HepG2 (cell line): Measurements from ENCODE around the gene RABGAP1. TPM values are rescaled to one million over a fixed set of nuclear protein-coding genes. Genes with fewer than 3 reads are reported as not detected.

Experiments used
- ATAD3A ChIP-seq: sonication (generic); formaldehyde crosslinking; IDR thresholded peaks from 2 replicates; pipeline ENCODE4 v1.4.0; 2020; ENCODE audit warnings: missing genetic modification reagents
- CBFB ChIP-seq: sonication (generic); formaldehyde crosslinking; IDR thresholded peaks from 2 replicates; pipeline ENCODE4 v1.4.0; 2020; ENCODE audit warnings: missing genetic modification reagents
- MIER3 ChIP-seq: IDR thresholded peaks from 2 replicates; pipeline ENCODE4 v1.6.1; 2016; ENCODE audit warnings: missing compliant biosample characterization, borderline replicate concordance
- MTF1 ChIP-seq: sonication (generic); formaldehyde crosslinking; IDR thresholded peaks from 2 replicates; pipeline ENCODE4 v1.5.0; 2020; ENCODE audit warnings: missing genetic modification reagents
- NR3C1 ChIP-seq: sonication (generic); formaldehyde crosslinking; IDR thresholded peaks from 2 replicates; pipeline ENCODE4 v1.4.0; 2020; ENCODE audit warnings: missing genetic modification reagents
- SRF ChIP-seq: IDR thresholded peaks from 2 replicates; pipeline ENCODE4 v1.6.1; 2011; ENCODE audit warnings: mild to moderate bottlenecking, low read depth, low read length, moderate library complexity
- TBL1XR1 ChIP-seq: fragments of 150-350 bp; IDR thresholded peaks from 2 replicates; pipeline ENCODE4 v1.6.1; 2014; ENCODE audit warnings: borderline replicate concordance, low read length; ENCODE audit not compliant: partially characterized antibody
- TEAD3 ChIP-seq: optimal IDR thresholded peaks from 2 replicates; pipeline ENCODE3; 2016; ENCODE audit warnings: borderline replicate concordance
- ZNF160 ChIP-seq: sonication (generic); formaldehyde crosslinking; IDR thresholded peaks from 2 replicates; pipeline ENCODE4 v1.8.0; 2022; ENCODE audit warnings: mild to moderate bottlenecking, inconsistent platforms, missing genetic modification reagents
- ZNF615 ChIP-seq: sonication (generic); formaldehyde crosslinking; IDR thresholded peaks from 2 replicates; pipeline ENCODE4 v1.5.0; 2020; ENCODE audit warnings: mild to moderate bottlenecking, missing genetic modification reagents, borderline replicate concordance
- ZNF749 ChIP-seq: sonication (generic); formaldehyde crosslinking; IDR thresholded peaks from 2 replicates; pipeline ENCODE4 v1.8.0; 2022; ENCODE audit warnings: mild to moderate bottlenecking, missing genetic modification reagents, moderate library complexity, borderline replicate concordance
- polyA plus RNA-seq, 8 experiments: library from polyadenylated mRNA; depleted of rRNA in 3 of 8; stranded (reverse) in 7 of 8; unstranded in 1 of 8; fragments of >200 nt; fragmentation: Illumina TruSeq in 4 of 8; extraction: Trizol in 4 of 8; gene quantifications; 2 replicates each; pipeline versions ENCODE4 v1.2.1 to v1.2.3, GENCODE V29; 2011 to 2016; ENCODE audit warnings: low read depth in 4 of 8, missing spikeins in 1 of 8, mixed read lengths in 1 of 8; ENCODE audit not compliant: insufficient read depth in 1 of 8
- total RNA-seq, 5 experiments: library from RNA; depleted of rRNA; stranded (reverse); fragments of >200 nt; fragmentation: Illumina TruSeq; extraction: Trizol; gene quantifications; 2 replicates each; pipeline ENCODE4 v1.2.3, GENCODE V29; 2016; ENCODE audit warnings: low read depth in 1 of 5
- TF ChIP-seq, protein P1 (sequence below): sonication (generic); formaldehyde crosslinking; IDR thresholded peaks from 2 replicates; pipeline ENCODE4 v1.4.0; 2020; ENCODE audit warnings: missing genetic modification reagents, borderline replicate concordance
- TF ChIP-seq, protein P2 (sequence below): sonication (generic); formaldehyde crosslinking; IDR thresholded peaks from 2 replicates; pipeline ENCODE4 v1.5.0; 2020; ENCODE audit warnings: mild to moderate bottlenecking, missing genetic modification reagents
- TF ChIP-seq, protein P3 (sequence below): sonication (generic); formaldehyde crosslinking; IDR thresholded peaks from 2 replicates; pipeline ENCODE4 v1.4.0; 2020; ENCODE audit warnings: missing genetic modification reagents
- TF ChIP-seq, protein P4 (sequence below): IDR thresholded peaks from 2 replicates; pipeline ENCODE4 v1.4.0; 2020; ENCODE audit warnings: mild to moderate bottlenecking, missing genetic modification reagents
- TF ChIP-seq, protein P5 (sequence below): sonication (generic); formaldehyde crosslinking; IDR thresholded peaks from 2 replicates; pipeline ENCODE4 v1.5.1; 2020; ENCODE audit warnings: mild to moderate bottlenecking, missing genetic modification reagents, moderate library complexity

The RABGAP1 gene
- total and polyA plus RNA-seq, 2 of the 13 experiments (the other 11 are each of a cell fraction or from before 2014, with no cell fraction given): 19.1 to 19.3 TPM

DNA sequence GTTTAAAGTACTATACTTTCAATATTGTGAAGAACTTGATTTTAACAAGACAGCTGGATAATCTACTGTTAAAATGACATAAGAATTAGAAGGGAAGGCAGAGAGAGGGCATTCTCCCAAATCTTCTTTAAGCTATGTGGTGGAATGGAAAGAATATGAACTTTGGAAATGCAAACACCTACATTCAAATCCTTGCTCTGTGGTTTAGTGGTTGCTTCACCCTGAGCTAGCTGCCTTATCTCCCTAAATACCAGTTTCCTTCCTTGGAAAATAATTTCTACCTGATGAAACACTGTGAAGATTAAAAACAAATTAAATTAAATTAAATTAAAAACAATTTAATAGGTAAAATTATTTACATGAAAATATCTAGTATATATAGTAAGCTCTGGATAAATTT is 191.2 kb downstream of the RABGAP1 start (continued):
- TF ChIP-seq TEAD3 (CRISPR knock-in tag) (peak; percentile 27), NR3C1 (CRISPR knock-in tag) (no peak), ATAD3A (CRISPR knock-in tag) (no peak), SRF (no peak), ZNF160 (no peak), TBL1XR1 (no peak), MTF1 (no peak), MIER3 (CRISPR knock-in tag) (no peak), CBFB (CRISPR knock-in tag) (peak; percentile 59; the same call in 1 of the 2 replicates), ZNF749 (CRISPR knock-in tag) (no peak), ZNF615 (CRISPR knock-in tag) (no peak)
- TF ChIP-seq, protein P1, sequence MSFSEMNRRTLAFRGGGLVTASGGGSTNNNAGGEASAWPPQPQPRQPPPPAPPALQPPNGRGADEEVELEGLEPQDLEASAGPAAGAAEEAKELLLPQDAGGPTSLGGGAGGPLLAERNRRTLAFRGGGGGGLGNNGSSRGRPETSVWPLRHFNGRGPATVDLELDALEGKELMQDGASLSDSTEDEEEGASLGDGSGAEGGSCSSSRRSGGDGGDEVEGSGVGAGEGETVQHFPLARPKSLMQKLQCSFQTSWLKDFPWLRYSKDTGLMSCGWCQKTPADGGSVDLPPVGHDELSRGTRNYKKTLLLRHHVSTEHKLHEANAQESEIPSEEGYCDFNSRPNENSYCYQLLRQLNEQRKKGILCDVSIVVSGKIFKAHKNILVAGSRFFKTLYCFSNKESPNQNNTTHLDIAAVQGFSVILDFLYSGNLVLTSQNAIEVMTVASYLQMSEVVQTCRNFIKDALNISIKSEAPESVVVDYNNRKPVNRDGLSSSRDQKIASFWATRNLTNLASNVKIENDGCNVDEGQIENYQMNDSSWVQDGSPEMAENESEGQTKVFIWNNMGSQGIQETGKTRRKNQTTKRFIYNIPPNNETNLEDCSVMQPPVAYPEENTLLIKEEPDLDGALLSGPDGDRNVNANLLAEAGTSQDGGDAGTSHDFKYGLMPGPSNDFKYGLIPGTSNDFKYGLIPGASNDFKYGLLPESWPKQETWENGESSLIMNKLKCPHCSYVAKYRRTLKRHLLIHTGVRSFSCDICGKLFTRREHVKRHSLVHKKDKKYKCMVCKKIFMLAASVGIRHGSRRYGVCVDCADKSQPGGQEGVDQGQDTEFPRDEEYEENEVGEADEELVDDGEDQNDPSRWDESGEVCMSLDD: no peak
- TF ChIP-seq, protein P2, sequence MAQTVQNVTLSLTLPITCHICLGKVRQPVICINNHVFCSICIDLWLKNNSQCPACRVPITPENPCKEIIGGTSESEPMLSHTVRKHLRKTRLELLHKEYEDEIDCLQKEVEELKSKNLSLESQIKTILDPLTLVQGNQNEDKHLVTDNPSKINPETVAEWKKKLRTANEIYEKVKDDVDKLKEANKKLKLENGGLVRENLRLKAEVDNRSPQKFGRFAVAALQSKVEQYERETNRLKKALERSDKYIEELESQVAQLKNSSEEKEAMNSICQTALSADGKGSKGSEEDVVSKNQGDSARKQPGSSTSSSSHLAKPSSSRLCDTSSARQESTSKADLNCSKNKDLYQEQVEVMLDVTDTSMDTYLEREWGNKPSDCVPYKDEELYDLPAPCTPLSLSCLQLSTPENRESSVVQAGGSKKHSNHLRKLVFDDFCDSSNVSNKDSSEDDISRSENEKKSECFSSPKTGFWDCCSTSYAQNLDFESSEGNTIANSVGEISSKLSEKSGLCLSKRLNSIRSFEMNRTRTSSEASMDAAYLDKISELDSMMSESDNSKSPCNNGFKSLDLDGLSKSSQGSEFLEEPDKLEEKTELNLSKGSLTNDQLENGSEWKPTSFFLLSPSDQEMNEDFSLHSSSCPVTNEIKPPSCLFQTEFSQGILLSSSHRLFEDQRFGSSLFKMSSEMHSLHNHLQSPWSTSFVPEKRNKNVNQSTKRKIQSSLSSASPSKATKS (CRISPR knock-in tag): no peak
- TF ChIP-seq, protein P3, sequence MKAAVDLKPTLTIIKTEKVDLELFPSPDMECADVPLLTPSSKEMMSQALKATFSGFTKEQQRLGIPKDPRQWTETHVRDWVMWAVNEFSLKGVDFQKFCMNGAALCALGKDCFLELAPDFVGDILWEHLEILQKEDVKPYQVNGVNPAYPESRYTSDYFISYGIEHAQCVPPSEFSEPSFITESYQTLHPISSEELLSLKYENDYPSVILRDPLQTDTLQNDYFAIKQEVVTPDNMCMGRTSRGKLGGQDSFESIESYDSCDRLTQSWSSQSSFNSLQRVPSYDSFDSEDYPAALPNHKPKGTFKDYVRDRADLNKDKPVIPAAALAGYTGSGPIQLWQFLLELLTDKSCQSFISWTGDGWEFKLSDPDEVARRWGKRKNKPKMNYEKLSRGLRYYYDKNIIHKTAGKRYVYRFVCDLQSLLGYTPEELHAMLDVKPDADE (CRISPR knock-in tag): no peak
- TF ChIP-seq, protein P4, sequence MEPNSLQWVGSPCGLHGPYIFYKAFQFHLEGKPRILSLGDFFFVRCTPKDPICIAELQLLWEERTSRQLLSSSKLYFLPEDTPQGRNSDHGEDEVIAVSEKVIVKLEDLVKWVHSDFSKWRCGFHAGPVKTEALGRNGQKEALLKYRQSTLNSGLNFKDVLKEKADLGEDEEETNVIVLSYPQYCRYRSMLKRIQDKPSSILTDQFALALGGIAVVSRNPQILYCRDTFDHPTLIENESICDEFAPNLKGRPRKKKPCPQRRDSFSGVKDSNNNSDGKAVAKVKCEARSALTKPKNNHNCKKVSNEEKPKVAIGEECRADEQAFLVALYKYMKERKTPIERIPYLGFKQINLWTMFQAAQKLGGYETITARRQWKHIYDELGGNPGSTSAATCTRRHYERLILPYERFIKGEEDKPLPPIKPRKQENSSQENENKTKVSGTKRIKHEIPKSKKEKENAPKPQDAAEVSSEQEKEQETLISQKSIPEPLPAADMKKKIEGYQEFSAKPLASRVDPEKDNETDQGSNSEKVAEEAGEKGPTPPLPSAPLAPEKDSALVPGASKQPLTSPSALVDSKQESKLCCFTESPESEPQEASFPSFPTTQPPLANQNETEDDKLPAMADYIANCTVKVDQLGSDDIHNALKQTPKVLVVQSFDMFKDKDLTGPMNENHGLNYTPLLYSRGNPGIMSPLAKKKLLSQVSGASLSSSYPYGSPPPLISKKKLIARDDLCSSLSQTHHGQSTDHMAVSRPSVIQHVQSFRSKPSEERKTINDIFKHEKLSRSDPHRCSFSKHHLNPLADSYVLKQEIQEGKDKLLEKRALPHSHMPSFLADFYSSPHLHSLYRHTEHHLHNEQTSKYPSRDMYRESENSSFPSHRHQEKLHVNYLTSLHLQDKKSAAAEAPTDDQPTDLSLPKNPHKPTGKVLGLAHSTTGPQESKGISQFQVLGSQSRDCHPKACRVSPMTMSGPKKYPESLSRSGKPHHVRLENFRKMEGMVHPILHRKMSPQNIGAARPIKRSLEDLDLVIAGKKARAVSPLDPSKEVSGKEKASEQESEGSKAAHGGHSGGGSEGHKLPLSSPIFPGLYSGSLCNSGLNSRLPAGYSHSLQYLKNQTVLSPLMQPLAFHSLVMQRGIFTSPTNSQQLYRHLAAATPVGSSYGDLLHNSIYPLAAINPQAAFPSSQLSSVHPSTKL (CRISPR knock-in tag): peak; percentile 52
- TF ChIP-seq, protein P5, sequence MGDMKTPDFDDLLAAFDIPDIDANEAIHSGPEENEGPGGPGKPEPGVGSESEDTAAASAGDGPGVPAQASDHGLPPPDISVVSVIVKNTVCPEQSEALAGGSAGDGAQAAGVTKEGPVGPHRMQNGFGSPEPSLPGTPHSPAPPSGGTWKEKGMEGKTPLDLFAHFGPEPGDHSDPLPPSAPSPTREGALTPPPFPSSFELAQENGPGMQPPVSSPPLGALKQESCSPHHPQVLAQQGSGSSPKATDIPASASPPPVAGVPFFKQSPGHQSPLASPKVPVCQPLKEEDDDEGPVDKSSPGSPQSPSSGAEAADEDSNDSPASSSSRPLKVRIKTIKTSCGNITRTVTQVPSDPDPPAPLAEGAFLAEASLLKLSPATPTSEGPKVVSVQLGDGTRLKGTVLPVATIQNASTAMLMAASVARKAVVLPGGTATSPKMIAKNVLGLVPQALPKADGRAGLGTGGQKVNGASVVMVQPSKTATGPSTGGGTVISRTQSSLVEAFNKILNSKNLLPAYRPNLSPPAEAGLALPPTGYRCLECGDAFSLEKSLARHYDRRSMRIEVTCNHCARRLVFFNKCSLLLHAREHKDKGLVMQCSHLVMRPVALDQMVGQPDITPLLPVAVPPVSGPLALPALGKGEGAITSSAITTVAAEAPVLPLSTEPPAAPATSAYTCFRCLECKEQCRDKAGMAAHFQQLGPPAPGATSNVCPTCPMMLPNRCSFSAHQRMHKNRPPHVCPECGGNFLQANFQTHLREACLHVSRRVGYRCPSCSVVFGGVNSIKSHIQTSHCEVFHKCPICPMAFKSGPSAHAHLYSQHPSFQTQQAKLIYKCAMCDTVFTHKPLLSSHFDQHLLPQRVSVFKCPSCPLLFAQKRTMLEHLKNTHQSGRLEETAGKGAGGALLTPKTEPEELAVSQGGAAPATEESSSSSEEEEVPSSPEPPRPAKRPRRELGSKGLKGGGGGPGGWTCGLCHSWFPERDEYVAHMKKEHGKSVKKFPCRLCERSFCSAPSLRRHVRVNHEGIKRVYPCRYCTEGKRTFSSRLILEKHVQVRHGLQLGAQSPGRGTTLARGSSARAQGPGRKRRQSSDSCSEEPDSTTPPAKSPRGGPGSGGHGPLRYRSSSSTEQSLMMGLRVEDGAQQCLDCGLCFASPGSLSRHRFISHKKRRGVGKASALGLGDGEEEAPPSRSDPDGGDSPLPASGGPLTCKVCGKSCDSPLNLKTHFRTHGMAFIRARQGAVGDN (CRISPR knock-in tag): no peak
